Measurements from ENCODE around the gene LRRK1. TPM values are rescaled to one million over a fixed set of nuclear protein-coding genes. Genes with fewer than 3 reads are reported as not detected.
A peak's percentile ranks its signal among the peaks of the same experiment; 100 is the strongest.

The LRRK1 gene
- total and polyA plus RNA-seq, 7 donors, result 7.1 to 27.4 (median 10.2) TPM

- TF ChIP-seq POLR2A (IDR thresholded peaks at IDR 0.05), result no peak
- TF ChIP-seq EP300 (IDR thresholded peaks at IDR 0.05), result no peak
- TF ChIP-seq POLR2AphosphoS5 (IDR thresholded peaks at IDR 0.05), result no peak
- no peak for TF ChIP-seq CTCF (IDR thresholded peaks at IDR 0.05)
- H3K27ac ChIP-seq, result no peak overlapping the region
Measured at GRCh38 chr15:101081900-101082299, 162.7 kb downstream of the LRRK1 start.

DNA sequence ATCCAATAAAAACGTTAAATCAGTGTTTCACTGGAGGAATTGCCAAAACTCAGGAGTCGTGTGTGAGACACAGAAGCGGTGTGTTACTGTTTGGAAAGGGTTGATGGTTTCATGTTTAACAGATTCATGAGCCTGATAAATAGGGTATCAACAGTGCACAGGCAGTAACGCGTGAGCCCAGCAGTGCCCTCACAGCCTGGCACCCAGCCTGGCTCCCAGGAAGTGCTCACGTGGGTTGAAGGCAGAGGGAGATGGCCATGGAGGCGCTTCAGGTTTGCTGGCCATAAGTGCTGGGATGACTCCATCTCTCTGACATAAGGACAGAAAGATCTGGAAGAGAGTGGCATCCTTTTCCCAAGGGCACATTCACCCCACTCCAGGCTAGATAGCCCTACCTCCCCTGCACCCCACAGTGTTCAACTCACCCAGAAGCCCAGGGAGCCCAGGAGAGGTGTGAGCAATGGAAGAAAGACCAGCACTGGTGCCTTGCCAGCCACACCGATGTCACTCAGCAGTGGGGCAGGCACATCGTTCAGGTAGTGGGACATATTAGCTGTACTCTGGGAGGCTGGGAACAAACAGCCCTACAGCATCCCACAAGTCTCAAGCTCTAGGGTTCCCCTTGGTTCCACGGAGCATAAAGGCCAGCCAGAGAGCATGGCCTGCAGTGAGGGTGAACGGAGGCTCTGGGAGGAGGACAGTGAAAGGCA, 164.3 kb downstream of the LRRK1 start:
- TF ChIP-seq POLR2AphosphoS5 (IDR thresholded peaks at IDR 0.05) (peak in 3 of 4 donors; percentile 15 to 56 (median 42)), POLR2A (IDR thresholded peaks at IDR 0.05) (no peak), CTCF (IDR thresholded peaks at IDR 0.05) (no peak), EP300 (IDR thresholded peaks at IDR 0.05) (no peak)
- WGBS, 2 donors, result 38 to 72% methylated on average over 11 of the region's 11 CpGs
- H3K4me1 ChIP-seq, result peaks cover 0 to 7% (median 3%) of the 10 kb centered on the region in 4 donors
- peak overlapping the region in 1 of 4 donors; percentile 38 for H3K27ac ChIP-seq
- no peak for DNase-seq
- no peaks in the 10 kb centered on the region for H3K27me3 ChIP-seq
- no peaks in the 10 kb centered on the region for H3K36me3 ChIP-seq
- intact Hi-C loops (cut with DNase I), result no loop called here
- no peak overlapping the region for H3K4me3 ChIP-seq
- no peaks in the 10 kb centered on the region for H3K9me3 ChIP-seq

More at GRCh38 chr15:101081900-101082299, 162.7 kb downstream of the LRRK1 start:
- no peak overlapping the region for H3K4me3 ChIP-seq
- H3K9me3 ChIP-seq, result no peaks in the 10 kb centered on the region
- 96 to 97% methylated on average over 9 of the region's 9 CpGs for WGBS, 2 donors
- intact Hi-C loops (cut with DNase I), result no loop called here
- no peak for DNase-seq
- H3K36me3 ChIP-seq, result no peaks in the 10 kb centered on the region
- peaks cover 0 to 7% (median 2%) of the 10 kb centered on the region in 4 donors for H3K4me1 ChIP-seq
- H3K27me3 ChIP-seq, result no peaks in the 10 kb centered on the region

- no peak for DNase-seq
- WGBS, 2 donors, result 82 to 85% methylated on average over 10 of the region's 10 CpGs
- Histone ChIP-seq H3K36me3 (no peaks in the 10 kb centered on the region), H3K9me3 (no peaks in the 10 kb centered on the region), H3K4me3 (no peak overlapping the region), H3K4me1 (peaks cover 0 to 11% (median 4%) of the 10 kb centered on the region in 4 donors), H3K27ac (no peak overlapping the region), H3K27me3 (no peaks in the 10 kb centered on the region)
- intact Hi-C loops (cut with DNase I), result loop anchor here (5.0 kb wide), 1 partner anchor 68 kb away; no protein-coding TSS in a partner anchor
- TF ChIP-seq POLR2A (IDR thresholded peaks at IDR 0.05) (no peak), EP300 (IDR thresholded peaks at IDR 0.05) (no peak), CTCF (IDR thresholded peaks at IDR 0.05) (no peak), POLR2AphosphoS5 (IDR thresholded peaks at IDR 0.05) (no peak)
Measured at GRCh38 chr15:101084801-101085200, 165.6 kb downstream of the LRRK1 start.

DNA sequence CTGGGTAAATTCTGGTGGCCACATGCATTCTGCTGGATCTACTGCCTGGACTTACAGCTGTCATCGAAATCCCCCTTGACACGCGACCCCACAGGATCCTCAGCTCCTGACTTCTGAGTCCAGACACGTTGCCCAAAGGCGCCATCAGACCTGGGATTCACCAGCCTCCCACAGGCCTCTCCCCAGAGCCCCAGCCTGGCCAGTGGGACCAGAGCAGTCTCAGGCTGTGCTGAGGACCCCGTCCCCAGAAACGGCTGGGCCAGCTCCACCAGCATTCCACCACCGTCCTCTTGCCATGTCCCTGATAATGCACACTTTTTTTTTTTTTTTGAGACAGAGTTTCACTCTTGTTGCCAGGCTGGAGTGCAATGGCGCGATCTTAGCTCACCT, 166.1 kb downstream of the LRRK1 start:
- Histone ChIP-seq H3K36me3 (no peaks in the 10 kb centered on the region), H3K4me1 (peaks cover 0 to 11% (median 4%) of the 10 kb centered on the region in 4 donors), H3K9me3 (no peaks in the 10 kb centered on the region), H3K27me3 (no peaks in the 10 kb centered on the region), H3K27ac (no peak overlapping the region), H3K4me3 (no peak overlapping the region)
- TF ChIP-seq CTCF (IDR thresholded peaks at IDR 0.05), result no peak
- no peak for TF ChIP-seq EP300 (IDR thresholded peaks at IDR 0.05)
- no peak for TF ChIP-seq POLR2AphosphoS5 (IDR thresholded peaks at IDR 0.05)
- TF ChIP-seq POLR2A (IDR thresholded peaks at IDR 0.05), result no peak
- DNase-seq, result no peak
- WGBS, 2 donors, result 94% methylated on average over 10 of the region's 10 CpGs
- intact Hi-C loops (cut with DNase I), result loop anchor here (5.0 kb wide), 1 partner anchor 68 kb away; no protein-coding TSS in a partner anchor

Measured in sigmoid colon (tissue), 7 donors.